HEK293T (cell line): ENCODE measurements around the gene SH3PXD2A.

Experiments
- ARNT ChIP-seq: fragments of 450-650 bp; IDR thresholded peaks from 2 replicates; pipeline ENCODE4 v1.6.1; 2017; ENCODE audit warnings: mild to moderate bottlenecking
- BHLHE40 ChIP-seq: fragments of 450-650 bp; IDR thresholded peaks from 2 replicates; pipeline ENCODE4 v1.6.1; 2016; ENCODE audit warnings: mild to moderate bottlenecking, moderate library complexity, borderline replicate concordance
- CTBP1 ChIP-seq: fragments of 450-650 bp; IDR thresholded peaks from 2 replicates; pipeline ENCODE4 v1.6.1; 2016; ENCODE audit warnings: borderline replicate concordance
- ELF4 ChIP-seq: fragments of 450-650 bp; IDR thresholded peaks from 2 replicates; pipeline ENCODE4 v1.6.1; 2017; ENCODE audit warnings: antibody characterized with exemption
- FOXA1 ChIP-seq: fragments of 450-650 bp; IDR thresholded peaks from 2 replicates; pipeline ENCODE4 v1.6.1; 2016; ENCODE audit warnings: mild to moderate bottlenecking
- FOXK2 ChIP-seq: fragments of 450-650 bp; IDR thresholded peaks from 2 replicates; pipeline ENCODE4 v1.6.1; 2016; ENCODE audit warnings: mild to moderate bottlenecking
- FOXM1 ChIP-seq: fragments of 450-650 bp; IDR thresholded peaks from 2 replicates; pipeline ENCODE4 v1.6.1; 2017; ENCODE audit warnings: mild to moderate bottlenecking, borderline replicate concordance
- NFRKB ChIP-seq: fragments of 450-650 bp; IDR thresholded peaks from 2 replicates; pipeline ENCODE4 v1.6.1; 2016; ENCODE audit warnings: mild to moderate bottlenecking, moderate library complexity
- SP1 ChIP-seq: fragments of 450-650 bp; IDR thresholded peaks from 2 replicates; pipeline ENCODE4 v1.6.1; 2017
- SUZ12 ChIP-seq: fragments of 450-650 bp; IDR thresholded peaks from 2 replicates; pipeline ENCODE4 v1.6.1; 2016; ENCODE audit warnings: mild to moderate bottlenecking
- TARDBP ChIP-seq: fragments of 450-650 bp; IDR thresholded peaks from 2 replicates; pipeline ENCODE4 v1.6.1; 2016
- ZNF384 ChIP-seq: fragments of 450-650 bp; IDR thresholded peaks from 2 replicates; pipeline ENCODE4 v1.6.1; 2016
- TF ChIP-seq, protein P1 (sequence below): fragments of 450-650 bp; IDR thresholded peaks from 2 replicates; pipeline ENCODE4 v1.6.1; 2016

DNA sequence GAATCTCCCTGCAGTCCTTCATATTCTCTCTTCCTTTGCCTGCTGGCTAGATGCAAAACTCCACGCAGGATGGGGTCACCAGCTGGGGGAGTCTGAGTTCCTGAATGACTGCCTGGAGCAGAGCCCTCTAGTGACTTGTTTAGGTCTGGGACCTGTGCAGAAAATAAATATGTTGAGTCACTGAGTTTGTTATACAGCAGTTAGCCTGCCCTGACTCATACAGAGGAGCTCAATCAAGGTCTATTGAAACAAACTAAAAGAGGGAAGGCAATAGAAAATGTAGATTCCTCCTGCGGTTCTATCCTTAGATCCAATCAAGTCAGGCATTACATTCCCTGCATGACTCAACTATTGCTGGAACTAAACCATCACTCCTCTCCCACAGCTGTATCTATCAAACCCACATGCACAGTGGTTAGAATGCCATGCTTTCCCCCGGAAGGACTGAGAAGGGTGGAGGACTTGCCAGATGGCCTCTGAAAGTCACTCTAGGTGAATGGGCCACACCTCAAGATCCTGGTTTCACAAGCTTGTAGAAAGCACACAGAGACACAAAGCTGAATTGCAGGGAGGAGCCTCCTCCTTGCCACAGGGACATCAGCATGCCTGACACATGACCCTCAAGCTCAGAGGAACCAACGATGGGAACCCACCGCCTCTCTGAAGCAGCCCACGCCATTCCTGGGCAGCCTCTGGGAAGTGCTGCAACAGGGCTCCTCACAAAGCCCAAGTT is 73.9 kb downstream of the SH3PXD2A start:
- TF ChIP-seq, protein P1, sequence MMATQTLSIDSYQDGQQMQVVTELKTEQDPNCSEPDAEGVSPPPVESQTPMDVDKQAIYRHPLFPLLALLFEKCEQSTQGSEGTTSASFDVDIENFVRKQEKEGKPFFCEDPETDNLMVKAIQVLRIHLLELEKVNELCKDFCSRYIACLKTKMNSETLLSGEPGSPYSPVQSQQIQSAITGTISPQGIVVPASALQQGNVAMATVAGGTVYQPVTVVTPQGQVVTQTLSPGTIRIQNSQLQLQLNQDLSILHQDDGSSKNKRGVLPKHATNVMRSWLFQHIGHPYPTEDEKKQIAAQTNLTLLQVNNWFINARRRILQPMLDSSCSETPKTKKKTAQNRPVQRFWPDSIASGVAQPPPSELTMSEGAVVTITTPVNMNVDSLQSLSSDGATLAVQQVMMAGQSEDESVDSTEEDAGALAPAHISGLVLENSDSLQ, result no peak
- TF ChIP-seq FOXA1 (no peak), SP1 (no peak), TARDBP (no peak), NFRKB (no peak), SUZ12 (no peak), FOXM1 (no peak), ZNF384 (no peak), CTBP1 (no peak), ELF4 (no peak), ARNT (no peak), FOXK2 (no peak), BHLHE40 (no peak)
